Measurements from ENCODE around the gene B9D1.

DNA sequence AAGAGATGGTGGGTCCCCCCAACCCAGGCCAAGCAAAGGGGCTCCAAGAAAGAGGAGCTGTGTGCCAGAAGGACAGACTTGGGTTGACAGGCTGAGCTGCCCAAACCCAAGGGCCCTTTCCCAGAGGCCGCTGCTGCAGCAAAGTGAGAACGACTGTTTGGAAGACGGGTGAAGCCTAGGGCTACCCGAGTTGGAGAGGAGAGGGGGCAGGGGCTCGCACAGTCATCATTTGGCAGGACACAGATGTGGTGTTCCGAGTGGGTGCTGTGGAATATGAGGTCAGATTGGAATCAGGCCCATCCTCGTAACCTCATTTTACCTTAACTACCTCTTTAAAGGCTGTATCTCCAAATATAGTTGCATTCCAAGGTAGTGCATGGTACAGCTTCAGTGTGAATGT lies 29.8 kb upstream of the B9D1 start:
- TF ChIP-seq ZNF143 (CRISPR knock-in tag; IDR thresholded peaks at IDR 0.05) (no peak), POLR2G (IDR thresholded peaks at IDR 0.05; ENCODE audit: low read depth, low read length) (no peak), GATAD2A (IDR thresholded peaks at IDR 0.05) (no peak), CEBPG (CRISPR knock-in tag; IDR thresholded peaks at IDR 0.05) (no peak), CEBPG (tag; conservative IDR thresholded peaks at IDR 0.05 in 1 of 2, IDR thresholded peaks at IDR 0.05 in 1 of 2) (no peak), TRIM24 (IDR thresholded peaks at IDR 0.05) (no peak), TAF1 (IDR thresholded peaks at IDR 0.05; ENCODE audit: control insufficient read depth, extremely low read depth, insufficient read depth, low read length, severe bottlenecking) (no peak), SRSF7 (optimal IDR thresholded peaks at IDR 0.05; ENCODE audit: low read depth, low read length) (no peak)
- TF ChIP-seq, protein P1, sequence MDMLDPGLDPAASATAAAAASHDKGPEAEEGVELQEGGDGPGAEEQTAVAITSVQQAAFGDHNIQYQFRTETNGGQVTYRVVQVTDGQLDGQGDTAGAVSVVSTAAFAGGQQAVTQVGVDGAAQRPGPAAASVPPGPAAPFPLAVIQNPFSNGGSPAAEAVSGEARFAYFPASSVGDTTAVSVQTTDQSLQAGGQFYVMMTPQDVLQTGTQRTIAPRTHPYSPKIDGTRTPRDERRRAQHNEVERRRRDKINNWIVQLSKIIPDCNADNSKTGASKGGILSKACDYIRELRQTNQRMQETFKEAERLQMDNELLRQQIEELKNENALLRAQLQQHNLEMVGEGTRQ (CRISPR knock-in tag; IDR thresholded peaks at IDR 0.05): no peak
- TF ChIP-seq, protein P2, sequence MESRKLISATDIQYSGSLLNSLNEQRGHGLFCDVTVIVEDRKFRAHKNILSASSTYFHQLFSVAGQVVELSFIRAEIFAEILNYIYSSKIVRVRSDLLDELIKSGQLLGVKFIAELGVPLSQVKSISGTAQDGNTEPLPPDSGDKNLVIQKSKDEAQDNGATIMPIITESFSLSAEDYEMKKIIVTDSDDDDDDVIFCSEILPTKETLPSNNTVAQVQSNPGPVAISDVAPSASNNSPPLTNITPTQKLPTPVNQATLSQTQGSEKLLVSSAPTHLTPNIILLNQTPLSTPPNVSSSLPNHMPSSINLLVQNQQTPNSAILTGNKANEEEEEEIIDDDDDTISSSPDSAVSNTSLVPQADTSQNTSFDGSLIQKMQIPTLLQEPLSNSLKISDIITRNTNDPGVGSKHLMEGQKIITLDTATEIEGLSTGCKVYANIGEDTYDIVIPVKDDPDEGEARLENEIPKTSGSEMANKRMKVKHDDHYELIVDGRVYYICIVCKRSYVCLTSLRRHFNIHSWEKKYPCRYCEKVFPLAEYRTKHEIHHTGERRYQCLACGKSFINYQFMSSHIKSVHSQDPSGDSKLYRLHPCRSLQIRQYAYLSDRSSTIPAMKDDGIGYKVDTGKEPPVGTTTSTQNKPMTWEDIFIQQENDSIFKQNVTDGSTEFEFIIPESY (CRISPR knock-in tag; IDR thresholded peaks at IDR 0.05): no peak
- TF ChIP-seq, protein P3, sequence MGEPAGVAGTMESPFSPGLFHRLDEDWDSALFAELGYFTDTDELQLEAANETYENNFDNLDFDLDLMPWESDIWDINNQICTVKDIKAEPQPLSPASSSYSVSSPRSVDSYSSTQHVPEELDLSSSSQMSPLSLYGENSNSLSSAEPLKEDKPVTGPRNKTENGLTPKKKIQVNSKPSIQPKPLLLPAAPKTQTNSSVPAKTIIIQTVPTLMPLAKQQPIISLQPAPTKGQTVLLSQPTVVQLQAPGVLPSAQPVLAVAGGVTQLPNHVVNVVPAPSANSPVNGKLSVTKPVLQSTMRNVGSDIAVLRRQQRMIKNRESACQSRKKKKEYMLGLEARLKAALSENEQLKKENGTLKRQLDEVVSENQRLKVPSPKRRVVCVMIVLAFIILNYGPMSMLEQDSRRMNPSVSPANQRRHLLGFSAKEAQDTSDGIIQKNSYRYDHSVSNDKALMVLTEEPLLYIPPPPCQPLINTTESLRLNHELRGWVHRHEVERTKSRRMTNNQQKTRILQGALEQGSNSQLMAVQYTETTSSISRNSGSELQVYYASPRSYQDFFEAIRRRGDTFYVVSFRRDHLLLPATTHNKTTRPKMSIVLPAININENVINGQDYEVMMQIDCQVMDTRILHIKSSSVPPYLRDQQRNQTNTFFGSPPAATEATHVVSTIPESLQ (CRISPR knock-in tag; IDR thresholded peaks at IDR 0.05): no peak

Data from K562 (cell line).